K562 (cell line): ENCODE data around the gene EIF3I. TPM values are rescaled to one million over a fixed set of nuclear protein-coding genes. Genes with fewer than 3 reads are reported as not detected.

ENCODE experiments used
- ARNT ChIP-seq, 2 experiments: fragments of 450-650 bp; IDR thresholded peaks; 2 replicates each; pipeline ENCODE4 v1.6.1; 2016; ENCODE audit warnings: mild to moderate bottlenecking in 1 of 2
- CHD4 ChIP-seq: fragments of 200-600 bp; sonication (generic); IDR thresholded peaks from 3 replicates; pipeline ENCODE4 v1.6.1; 2012; ENCODE audit warnings: low read depth, mild to moderate bottlenecking, mixed read lengths, low read length, inconsistent platforms; ENCODE audit not compliant: insufficient read depth, insufficient replicate concordance, poor library complexity, severe bottlenecking
- CTBP1 ChIP-seq: fragments of 450-650 bp; IDR thresholded peaks from 2 replicates; pipeline ENCODE4 v1.6.1; 2016; ENCODE audit warnings: borderline replicate concordance
- HDAC8 ChIP-seq: fragments of 450-650 bp; IDR thresholded peaks from 2 replicates; pipeline ENCODE4 v1.6.1; 2016; ENCODE audit warnings: mild to moderate bottlenecking, missing genetic modification characterization, moderate library complexity, missing compliant biosample characterization
- LCOR ChIP-seq: sonication (generic); formaldehyde crosslinking; IDR thresholded peaks from 2 replicates; pipeline ENCODE4 v1.8.0; 2022; ENCODE audit warnings: mild to moderate bottlenecking, missing genetic modification reagents
- NCOA6 ChIP-seq: fragments of 450-650 bp; IDR thresholded peaks from 2 replicates; pipeline ENCODE4 v1.6.1; 2017; ENCODE audit warnings: mild to moderate bottlenecking
- PHF8 ChIP-seq: fragments of 200-600 bp; sonication (generic); IDR thresholded peaks from 2 replicates; pipeline ENCODE4 v1.6.1; 2012; ENCODE audit warnings: mixed run types, mild to moderate bottlenecking, inconsistent platforms, low read length, moderate library complexity, borderline replicate concordance
- POLR2G ChIP-seq: fragments of 200-400 bp; formaldehyde crosslinking; IDR thresholded peaks from 2 replicates; pipeline ENCODE4 v1.6.1; 2017; ENCODE audit warnings: low read depth, mild to moderate bottlenecking, antibody characterized with exemption, low read length, moderate library complexity
- RB1 ChIP-seq: fragments of 450-650 bp; IDR thresholded peaks from 2 replicates; pipeline ENCODE4 v1.6.1; 2017; ENCODE audit warnings: low read depth, mild to moderate bottlenecking
- RBM22 ChIP-seq: fragments of 200-400 bp; formaldehyde crosslinking; IDR thresholded peaks from 2 replicates; pipeline ENCODE4 v1.6.1; 2018; ENCODE audit warnings: low read length, low read depth; ENCODE audit not compliant: poor library complexity, severe bottlenecking
- RNF2 ChIP-seq: sonication (generic); IDR thresholded peaks from 2 replicates; pipeline ENCODE4 v1.6.1; 2016
- XRCC5 ChIP-seq: fragments of 200-400 bp; formaldehyde crosslinking; IDR thresholded peaks from 2 replicates; pipeline ENCODE4 v1.6.1; 2017; ENCODE audit warnings: low read depth, mild to moderate bottlenecking, low read length
- ZBTB8A ChIP-seq: fragments of 450-650 bp; IDR thresholded peaks from 2 replicates; pipeline ENCODE4 v1.6.1; 2018; ENCODE audit warnings: mild to moderate bottlenecking, moderate library complexity; ENCODE audit not compliant: partially characterized antibody
- ZNF143 ChIP-seq: sonication (generic); formaldehyde crosslinking; IDR thresholded peaks from 2 replicates; pipeline ENCODE4 v1.9.0; 2022; ENCODE audit warnings: mild to moderate bottlenecking, missing genetic modification reagents
- ZNF174 ChIP-seq: fragments of 250-450 bp; sonication (Bioruptor Pico); IDR thresholded peaks from 2 replicates; pipeline ENCODE4 v1.4.0; 2020; ENCODE audit warnings: mild to moderate bottlenecking
- polyA plus RNA-seq, 8 experiments: library from polyadenylated mRNA; depleted of rRNA in 4 of 8; stranded (reverse) in 5 of 8; unstranded in 3 of 8; fragments of >200 nt; fragmentation: Nextera tagmentation in 2 of 8; fragmentation: Illumina TruSeq in 1 of 8; extraction: Ambion mirVana in 2 of 8; extraction: Trizol in 1 of 8; gene quantifications; 2 replicates each; pipeline versions ENCODE4 v1.2.1 to v1.2.3, GENCODE V29; 2011 to 2014; ENCODE audit warnings: inconsistent platforms in 1 of 8, missing spikeins in 1 of 8
- total RNA-seq, 7 experiments: library from RNA; depleted of rRNA in 6 of 7; stranded (reverse); fragments of >200 nt in 6 of 7; fragmentation: Illumina TruSeq in 2 of 7; extraction: Trizol in 2 of 7; gene quantifications; 2 replicates each; pipeline versions ENCODE4 v1.2.1 to v1.2.3, GENCODE V29; 2011 to 2021; ENCODE audit warnings: low replicate concordance in 1 of 7
- TF ChIP-seq, protein P1 (sequence below): fragments of 250-450 bp; sonication (Bioruptor Pico); IDR thresholded peaks from 2 replicates; pipeline ENCODE4 v1.5.0; 2020; ENCODE audit warnings: mild to moderate bottlenecking, borderline replicate concordance
- TF ChIP-seq, protein P2 (sequence below): fragments of 450-650 bp; formaldehyde crosslinking; IDR thresholded peaks from 2 replicates; pipeline ENCODE4 v1.4.0; 2022; ENCODE audit warnings: missing genetic modification characterization
- TF ChIP-seq, protein P3 (sequence below): fragments of 450-650 bp; conservative IDR thresholded peaks from 2 replicates; pipeline ENCODE4 v1.6.1; 2016; ENCODE audit warnings: missing genetic modification characterization, low read depth, mild to moderate bottlenecking, missing compliant biosample characterization, moderate library complexity
- TF ChIP-seq, protein P4 (sequence below): fragments of 250-450 bp; sonication (Bioruptor Pico); IDR thresholded peaks from 2 replicates; pipeline ENCODE4 v1.4.0; 2020; ENCODE audit warnings: borderline replicate concordance

The EIF3I gene
- total and polyA plus RNA-seq, 9 of the 15 experiments (the other 6 are each of a cell fraction or from before 2014, with no cell fraction given), result 414 to 1,526 (median 635) TPM

DNA sequence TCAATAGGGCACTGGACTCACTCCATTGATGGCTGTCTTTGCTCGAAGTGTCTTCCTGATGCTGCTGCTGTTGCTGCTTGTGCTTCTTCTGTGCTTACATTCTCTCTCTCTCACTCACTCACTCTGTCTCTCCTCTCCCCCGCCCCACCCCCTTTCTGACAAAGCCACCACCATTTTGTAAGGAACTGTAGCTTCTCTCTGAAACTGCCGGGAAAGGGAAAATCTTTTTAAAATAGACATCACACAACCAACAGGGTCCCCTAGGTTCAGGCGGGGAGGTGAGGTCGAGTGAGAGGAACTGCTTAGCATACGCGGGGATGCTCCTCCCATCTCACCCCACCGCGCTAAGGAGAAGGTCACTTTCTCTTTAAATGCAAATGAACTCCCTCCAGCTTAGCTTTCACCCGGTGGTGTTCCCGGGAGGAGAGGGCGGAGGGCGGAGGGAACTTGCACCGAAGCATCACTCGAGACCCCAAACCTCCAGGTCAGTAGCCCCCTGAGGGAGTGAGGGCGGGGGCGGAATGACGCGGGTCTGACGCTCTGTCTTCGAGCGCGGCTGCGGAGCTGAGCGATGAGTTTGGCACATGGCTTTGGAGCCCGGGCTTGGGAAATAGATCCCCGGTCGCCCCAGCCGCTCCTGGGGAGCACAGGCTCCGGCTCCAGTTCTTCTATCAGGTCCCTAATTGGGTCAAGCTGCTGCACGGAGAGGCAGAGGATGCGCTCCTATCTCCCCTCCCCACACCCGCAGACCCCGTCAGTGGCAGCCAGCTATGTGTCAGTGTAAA, 21.8 kb upstream of the EIF3I start, which contains the start of gene CCDC28B (continued):
- TF ChIP-seq, protein P1, sequence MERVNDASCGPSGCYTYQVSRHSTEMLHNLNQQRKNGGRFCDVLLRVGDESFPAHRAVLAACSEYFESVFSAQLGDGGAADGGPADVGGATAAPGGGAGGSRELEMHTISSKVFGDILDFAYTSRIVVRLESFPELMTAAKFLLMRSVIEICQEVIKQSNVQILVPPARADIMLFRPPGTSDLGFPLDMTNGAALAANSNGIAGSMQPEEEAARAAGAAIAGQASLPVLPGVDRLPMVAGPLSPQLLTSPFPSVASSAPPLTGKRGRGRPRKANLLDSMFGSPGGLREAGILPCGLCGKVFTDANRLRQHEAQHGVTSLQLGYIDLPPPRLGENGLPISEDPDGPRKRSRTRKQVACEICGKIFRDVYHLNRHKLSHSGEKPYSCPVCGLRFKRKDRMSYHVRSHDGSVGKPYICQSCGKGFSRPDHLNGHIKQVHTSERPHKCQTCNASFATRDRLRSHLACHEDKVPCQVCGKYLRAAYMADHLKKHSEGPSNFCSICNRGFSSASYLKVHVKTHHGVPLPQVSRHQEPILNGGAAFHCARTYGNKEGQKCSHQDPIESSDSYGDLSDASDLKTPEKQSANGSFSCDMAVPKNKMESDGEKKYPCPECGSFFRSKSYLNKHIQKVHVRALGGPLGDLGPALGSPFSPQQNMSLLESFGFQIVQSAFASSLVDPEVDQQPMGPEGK (CRISPR knock-in tag), result no peak
- no peak for TF ChIP-seq ZNF174
- TF ChIP-seq HDAC8, result peak; percentile 33; the same call in 1 of the 2 replicates
- TF ChIP-seq, protein P2, sequence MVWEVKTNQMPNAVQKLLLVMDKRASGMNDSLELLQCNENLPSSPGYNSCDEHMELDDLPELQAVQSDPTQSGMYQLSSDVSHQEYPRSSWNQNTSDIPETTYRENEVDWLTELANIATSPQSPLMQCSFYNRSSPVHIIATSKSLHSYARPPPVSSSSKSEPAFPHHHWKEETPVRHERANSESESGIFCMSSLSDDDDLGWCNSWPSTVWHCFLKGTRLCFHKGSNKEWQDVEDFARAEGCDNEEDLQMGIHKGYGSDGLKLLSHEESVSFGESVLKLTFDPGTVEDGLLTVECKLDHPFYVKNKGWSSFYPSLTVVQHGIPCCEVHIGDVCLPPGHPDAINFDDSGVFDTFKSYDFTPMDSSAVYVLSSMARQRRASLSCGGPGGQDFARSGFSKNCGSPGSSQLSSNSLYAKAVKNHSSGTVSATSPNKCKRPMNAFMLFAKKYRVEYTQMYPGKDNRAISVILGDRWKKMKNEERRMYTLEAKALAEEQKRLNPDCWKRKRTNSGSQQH, result peak; percentile 71; the same call in 1 of the 2 replicates
- no peak; the same call in 1 of the 2 replicates for TF ChIP-seq RNF2
- peak in 1 of 2 experiments; percentile 57; a peak in 1 of 4 replicates for TF ChIP-seq ARNT (IDR thresholded peaks at IDR 0.05)
- peak; percentile 55 for TF ChIP-seq XRCC5
- TF ChIP-seq, protein P3, sequence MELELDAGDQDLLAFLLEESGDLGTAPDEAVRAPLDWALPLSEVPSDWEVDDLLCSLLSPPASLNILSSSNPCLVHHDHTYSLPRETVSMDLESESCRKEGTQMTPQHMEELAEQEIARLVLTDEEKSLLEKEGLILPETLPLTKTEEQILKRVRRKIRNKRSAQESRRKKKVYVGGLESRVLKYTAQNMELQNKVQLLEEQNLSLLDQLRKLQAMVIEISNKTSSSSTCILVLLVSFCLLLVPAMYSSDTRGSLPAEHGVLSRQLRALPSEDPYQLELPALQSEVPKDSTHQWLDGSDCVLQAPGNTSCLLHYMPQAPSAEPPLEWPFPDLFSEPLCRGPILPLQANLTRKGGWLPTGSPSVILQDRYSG (tag), result 0 out of 2 replicates have a peak, but pooled peaks have one; percentile 32
- TF ChIP-seq RB1, result peak; percentile 5; the same call in 1 of the 2 replicates
- TF ChIP-seq LCOR (CRISPR knock-in tag), result 0 out of 2 replicates have a peak, but pooled peaks have one; percentile 23
- TF ChIP-seq PHF8, result peak; percentile 9; the same call in 1 of the 2 replicates
- TF ChIP-seq RBM22, result no peak
- peak; percentile 76 for TF ChIP-seq POLR2G
- peak; percentile 57; the same call in 1 of the 2 replicates for TF ChIP-seq CTBP1
- TF ChIP-seq ZNF143, result no peak
- no peak for TF ChIP-seq ZBTB8A
- TF ChIP-seq, protein P4, sequence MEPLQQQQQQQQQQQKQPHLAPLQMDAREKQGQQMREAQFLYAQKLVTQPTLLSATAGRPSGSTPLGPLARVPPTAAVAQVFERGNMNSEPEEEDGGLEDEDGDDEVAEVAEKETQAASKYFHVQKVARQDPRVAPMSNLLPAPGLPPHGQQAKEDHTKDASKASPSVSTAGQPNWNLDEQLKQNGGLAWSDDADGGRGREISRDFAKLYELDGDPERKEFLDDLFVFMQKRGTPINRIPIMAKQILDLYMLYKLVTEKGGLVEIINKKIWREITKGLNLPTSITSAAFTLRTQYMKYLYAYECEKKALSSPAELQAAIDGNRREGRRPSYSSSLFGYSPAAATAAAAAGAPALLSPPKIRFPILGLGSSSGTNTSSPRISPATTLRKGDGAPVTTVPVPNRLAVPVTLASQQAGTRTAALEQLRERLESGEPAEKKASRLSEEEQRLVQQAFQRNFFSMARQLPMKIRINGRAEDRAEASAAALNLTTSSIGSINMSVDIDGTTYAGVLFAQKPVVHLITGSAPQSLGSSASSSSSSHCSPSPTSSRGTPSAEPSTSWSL (CRISPR knock-in tag), result no peak
- TF ChIP-seq NCOA6, result no peak
- no peak for TF ChIP-seq CHD4
